HG02623 (cell line): ENCODE measurements around the gene OMP.

Source experiments
- ATAC-seq: cut with Tn5 transposase; IDR thresholded peaks from one replicate; pipeline ENCODE4 v1.9.1; 2021; ENCODE audit warnings: moderate library complexity; ENCODE audit not compliant: unreplicated experiment

OMP gene

GRCh38 chr11:77068457-77069335 lies 33.9 kb upstream of the OMP start:
- ATAC-seq: no peak

DNA sequence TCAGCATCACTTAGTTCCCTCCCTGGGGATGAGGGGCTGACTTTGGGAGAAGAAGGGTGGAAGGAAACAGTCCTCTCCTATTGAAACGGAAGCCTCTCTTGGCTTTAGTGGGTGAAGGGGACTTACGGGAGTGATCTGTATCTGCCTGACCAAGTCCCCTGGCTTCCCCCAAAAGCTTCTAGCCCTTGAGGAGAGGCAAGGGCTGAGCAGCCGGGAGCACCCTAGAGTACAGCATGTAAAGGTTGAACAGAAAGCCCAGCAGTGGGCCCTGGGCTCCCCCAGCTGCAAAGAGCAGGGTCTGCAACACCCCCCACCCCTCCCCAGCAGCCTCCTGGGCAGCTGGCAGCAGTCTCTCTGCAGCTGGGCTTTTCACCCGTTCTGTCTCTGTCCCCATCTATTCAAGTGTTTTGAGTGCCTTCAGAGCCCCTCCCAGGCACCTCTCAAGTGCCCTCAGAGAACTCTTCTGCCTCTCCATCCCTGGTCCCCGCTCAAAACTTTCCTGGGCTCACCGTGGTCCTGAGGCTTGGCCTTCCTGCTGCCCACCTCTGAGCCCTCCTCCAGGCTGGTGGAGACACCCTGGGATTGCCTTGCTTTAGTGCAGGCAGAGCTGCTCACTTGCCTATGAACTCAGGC lies 33.2 kb upstream of the OMP start:
- no peak for ATAC-seq

DNA sequence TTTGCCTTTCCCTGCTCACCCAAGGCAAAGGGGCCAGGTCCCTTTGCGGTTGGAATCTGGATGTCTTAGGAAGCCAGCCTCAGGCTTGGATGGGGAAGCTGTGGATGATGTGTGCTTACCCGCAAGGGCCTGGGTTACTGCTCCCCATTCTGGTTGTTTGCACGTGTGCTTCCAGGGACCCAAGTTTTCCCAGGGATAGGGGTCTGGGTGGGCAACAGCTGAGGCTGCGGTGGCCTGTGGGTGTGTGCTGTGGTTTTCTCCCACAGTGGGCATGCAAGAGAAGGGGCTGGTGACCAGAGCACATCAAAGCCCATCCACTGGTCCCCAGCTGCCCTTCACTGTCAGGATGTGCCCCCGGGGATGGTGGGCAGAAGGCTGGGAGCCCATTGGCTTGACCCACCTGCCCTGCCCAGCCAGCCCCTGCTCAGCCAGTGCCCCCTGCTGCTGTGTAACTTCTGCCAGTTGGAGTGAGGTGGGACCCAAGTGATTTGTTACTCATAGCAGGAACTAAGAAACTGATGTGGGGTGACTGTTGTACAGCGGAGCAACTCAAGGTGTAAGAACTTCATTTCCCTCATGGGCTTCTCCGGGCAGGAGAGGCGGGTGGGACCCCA lies 32.6 kb upstream of the OMP start:
- ATAC-seq: no peak

GRCh38 chr11:77071077-77071476 lies 31.6 kb upstream of the OMP start:
- no peak for ATAC-seq

DNA sequence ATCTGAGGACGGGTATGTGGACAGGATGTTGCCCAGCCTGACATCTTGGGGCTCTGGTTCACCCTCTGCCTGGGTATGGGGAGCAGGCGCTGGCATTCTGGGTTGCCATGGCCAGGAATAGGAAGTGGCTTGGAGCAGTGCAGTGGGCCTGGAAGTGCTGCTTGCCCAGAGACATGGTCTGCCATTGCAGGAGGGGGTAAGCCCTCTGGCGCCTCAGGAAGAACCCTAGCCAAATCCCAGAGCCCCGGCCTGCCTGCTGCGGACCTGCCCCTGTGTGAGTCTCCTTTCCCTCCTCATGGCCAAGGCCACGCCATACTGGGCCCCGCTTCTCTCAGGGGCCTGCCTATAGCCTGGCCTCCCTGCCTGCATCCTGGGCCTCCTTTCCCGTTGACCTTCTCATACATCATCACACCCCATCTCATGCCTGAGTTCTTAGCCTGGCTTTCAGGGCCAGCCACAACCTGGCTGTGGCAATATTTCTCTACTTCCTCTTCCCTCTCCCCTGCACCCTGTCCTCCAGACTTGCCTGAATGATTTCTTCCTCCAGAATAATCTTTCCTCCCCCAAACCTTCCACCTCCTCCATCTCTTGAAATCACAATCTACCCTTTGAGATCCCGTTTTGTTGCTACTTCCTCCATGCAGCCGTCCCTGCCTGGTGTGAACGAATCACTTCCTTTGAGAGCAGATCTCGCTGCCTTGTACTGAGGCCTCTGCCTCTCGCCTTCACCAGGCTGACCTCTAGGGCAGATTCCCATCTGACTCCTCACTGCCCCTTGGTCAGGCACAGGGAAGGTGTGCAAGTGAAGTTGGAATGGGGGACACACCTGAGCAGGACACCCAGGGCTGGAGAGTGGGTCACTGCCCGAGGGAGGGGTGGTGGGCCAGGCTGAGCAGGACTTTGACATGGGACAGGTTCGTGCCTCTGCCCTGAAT lies 30.7 kb upstream of the OMP start:
- no peak for ATAC-seq

- no peak for ATAC-seq
Measured at GRCh38 chr11:77072851-77073327, 29.8 kb upstream of the OMP start.

DNA sequence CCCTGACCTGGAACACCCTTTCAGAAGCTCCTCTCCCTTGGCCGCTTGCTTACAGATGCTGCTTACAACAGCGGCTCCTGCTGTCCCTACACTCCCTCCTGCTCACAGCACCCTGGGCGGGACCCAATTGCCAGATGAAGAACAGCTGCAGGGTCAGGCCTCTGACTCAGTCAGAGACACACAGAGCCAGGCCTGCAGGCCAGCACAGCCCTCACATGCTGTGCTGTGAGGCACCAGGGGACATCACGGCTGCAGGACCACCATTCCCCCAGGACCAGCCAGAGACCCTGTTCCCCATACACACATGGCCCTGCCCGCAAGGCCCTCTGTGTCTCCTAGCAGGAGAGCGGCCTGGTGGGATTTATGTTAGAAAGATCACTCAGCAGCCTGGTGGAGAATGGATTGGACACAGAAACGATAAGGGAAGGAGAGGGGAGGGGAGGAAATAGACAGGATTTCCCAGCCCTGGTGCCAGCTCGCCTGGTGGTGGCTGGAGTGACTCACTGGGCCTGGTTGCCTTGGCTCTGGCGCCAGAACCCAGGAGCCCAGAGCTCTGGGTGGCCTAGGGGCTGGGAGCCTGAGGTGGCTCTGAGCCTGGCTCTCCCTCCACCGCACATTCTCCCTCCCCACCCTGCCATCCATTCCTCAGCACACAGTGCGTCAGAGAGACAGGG lies 29.2 kb upstream of the OMP start:
- ATAC-seq: no peak

GRCh38 chr11:77074205-77074604 lies 28.4 kb upstream of the OMP start:
- no peak for ATAC-seq

- no peak for ATAC-seq
Measured at GRCh38 chr11:77074626-77075221, 27.9 kb upstream of the OMP start.

- no peak for ATAC-seq
Measured at GRCh38 chr11:77075425-77075905, 27.2 kb upstream of the OMP start.

GRCh38 chr11:77079666-77080065 lies 23.0 kb upstream of the OMP start:
- no peak for ATAC-seq

GRCh38 chr11:77080643-77081210 lies 21.9 kb upstream of the OMP start:
- ATAC-seq: no peak

DNA sequence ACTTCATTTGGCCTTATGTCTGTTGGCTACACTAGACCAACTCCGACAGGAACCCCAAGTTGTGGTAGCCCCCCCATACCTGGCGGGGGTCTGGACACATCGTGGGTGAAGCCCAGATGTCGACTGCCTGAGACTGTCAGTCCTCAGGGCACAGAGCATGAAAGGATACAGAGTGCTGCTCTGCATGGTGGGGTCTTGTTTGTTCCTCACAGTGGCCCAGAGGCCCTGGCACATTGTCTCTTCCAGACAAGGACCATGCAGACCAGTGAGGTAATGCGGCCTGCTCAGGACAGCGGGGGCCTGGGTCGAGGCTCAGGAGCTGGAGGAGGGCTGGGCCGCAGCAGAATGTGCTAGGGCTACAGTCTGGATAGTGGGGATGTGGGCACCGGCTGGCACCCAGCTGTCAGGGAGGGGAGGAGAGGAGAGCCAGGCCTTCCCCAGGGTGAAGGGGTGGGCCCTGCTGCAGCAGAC lies 21.2 kb upstream of the OMP start:
- no peak for ATAC-seq

DNA sequence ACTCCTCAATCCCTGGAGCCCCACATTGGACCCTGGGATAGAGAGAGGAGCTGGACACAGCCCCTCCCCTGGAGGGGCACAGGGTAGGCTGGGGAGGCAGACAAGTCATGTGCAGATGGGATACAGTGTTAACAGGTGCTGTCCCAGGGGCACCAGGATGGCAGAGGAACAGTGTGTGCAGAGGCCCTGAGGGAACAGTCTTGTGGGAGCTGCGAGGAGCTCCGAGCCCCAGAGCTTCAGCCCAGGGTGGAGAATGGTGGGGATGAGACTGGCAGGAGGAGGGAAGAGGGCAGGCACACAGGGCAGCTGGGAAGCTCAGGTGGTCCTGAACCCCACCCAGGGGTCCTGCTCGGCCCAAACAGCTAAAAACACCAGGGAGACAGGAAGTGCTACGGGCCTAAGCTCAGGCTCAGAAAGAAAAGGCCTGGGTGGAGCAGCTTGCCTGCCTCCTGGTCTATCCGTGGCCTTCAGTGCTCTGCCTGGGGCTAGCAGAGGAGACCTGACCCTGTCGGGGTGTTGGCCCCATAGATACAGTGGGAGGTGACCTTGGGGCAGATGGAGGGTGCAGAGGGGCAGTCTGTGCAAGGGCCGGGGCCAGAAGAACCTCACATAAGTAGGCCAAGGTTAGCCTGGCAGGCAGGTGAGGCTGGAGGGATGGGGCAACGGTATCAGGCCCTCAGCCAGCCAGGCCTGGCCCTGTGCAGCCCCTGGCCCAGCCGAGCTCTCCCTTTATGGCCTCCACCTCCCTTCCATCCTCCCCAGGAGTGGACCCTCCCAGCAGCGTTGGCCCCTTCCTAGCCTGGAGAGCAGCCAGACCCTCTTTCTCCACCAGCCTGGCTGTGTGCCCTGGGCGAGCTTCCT lies 20.4 kb upstream of the OMP start:
- ATAC-seq: no peak

- no peak for ATAC-seq
Measured at GRCh38 chr11:77082838-77083565, 19.6 kb upstream of the OMP start.

GRCh38 chr11:77083566-77084245 lies 18.9 kb upstream of the OMP start:
- no peak for ATAC-seq

DNA sequence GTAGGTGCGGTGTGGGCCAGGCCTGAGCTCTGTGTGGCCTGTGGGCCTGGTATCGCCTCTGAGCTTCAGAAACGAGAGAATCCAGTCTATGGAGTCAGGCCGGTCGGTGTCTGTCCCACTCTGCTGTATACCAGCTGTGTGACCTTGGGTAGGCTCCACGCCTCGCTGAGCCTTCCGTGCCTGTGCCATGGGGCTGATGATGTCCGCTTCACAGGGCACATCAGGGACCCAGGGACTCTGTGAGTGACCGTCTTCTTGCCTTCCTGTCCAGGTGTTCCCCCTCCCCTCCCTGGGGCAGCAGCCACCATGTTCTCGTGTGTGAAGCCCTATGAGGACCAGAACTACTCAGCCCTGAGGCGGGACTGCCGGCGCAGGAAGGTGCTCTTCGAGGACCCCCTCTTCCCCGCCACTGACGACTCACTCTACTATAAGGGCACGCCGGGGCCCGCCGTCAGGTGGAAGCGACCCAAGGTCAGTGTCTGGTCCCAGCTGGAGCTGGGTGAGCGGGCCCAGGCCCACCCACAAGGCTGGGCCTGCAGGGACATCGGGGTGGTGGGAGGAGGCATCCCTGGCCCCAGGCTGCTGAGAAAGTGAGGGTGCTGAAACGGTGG lies 18.0 kb upstream of the OMP start:
- no peak for ATAC-seq
